ENCODE results near the gene TCERG1L.

- TF ChIP-seq EZH2phosphoT487 (IDR thresholded peaks at IDR 0.05; ENCODE audit: insufficient read depth, low read depth), result no peak
- no peak for TF ChIP-seq EZH2 (IDR thresholded peaks at IDR 0.05; ENCODE audit: insufficient read depth, poor library complexity, severe bottlenecking)
These were observed 62.1 kb downstream of the TCERG1L start for GRCh38 chr10:131249238-131249954.
